Measurements from ENCODE around the gene BMPER.

BMPER gene

DNA sequence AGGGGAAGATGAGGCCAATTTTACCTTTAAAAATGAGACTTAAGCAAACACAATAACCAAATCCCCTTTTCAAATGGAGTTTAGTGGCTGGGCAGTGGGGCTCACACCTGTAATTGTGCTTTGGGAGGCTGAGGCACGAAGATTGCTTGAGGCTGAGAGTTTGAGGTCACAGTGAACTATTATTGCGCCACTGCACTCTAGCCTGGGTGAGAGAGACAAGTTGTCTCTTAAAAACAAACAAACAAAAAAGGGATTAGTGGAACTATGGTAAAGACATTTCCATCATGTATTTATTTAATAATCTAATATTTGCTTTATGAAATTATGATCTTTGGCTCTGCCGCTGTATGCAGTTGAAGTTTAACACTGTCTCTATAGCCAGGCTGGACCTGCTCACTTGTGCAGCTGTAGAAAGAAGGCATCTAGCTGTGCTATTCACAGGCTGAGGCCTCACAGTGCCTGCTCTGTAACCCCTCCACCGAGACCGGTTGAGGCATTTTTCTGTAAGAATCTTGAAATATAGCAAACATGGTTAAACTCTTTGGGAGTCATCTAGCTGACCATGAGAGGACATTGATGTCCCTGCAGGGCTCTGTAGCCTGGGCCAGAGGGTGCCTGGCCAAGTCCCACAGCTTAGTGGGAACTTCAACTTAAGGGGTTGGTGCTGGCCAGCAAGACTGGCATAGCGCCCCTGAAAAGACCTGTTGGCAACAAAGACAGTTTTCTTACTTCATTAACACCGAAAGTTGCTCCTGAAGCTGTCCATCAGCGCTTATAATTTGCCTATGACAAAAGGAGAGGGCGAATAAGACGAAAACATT lies 131.8 kb downstream of the BMPER start:
- Mint-ChIP-seq H3K36me3 (ENCODE audit: low read depth) (no peaks in the 10 kb centered on the region), H3K27me3 (no peaks in the 10 kb centered on the region), H3K9me3 (peaks cover 2% of the 10 kb centered on the region), H3K4me3 (no peak overlapping the region), H3K27ac (no peak overlapping the region), H3K4me1 (ENCODE audit: low read depth) (no peaks in the 10 kb centered on the region)

GRCh38 chr7:34038816-34039470 lies 133.6 kb downstream of the BMPER start:
- Mint-ChIP-seq H3K9me3 (no peaks in the 10 kb centered on the region), H3K4me1 (ENCODE audit: low read depth) (no peaks in the 10 kb centered on the region), H3K27me3 (no peaks in the 10 kb centered on the region), H3K27ac (no peak overlapping the region), H3K4me3 (no peak overlapping the region), H3K36me3 (ENCODE audit: low read depth) (no peaks in the 10 kb centered on the region)

DNA sequence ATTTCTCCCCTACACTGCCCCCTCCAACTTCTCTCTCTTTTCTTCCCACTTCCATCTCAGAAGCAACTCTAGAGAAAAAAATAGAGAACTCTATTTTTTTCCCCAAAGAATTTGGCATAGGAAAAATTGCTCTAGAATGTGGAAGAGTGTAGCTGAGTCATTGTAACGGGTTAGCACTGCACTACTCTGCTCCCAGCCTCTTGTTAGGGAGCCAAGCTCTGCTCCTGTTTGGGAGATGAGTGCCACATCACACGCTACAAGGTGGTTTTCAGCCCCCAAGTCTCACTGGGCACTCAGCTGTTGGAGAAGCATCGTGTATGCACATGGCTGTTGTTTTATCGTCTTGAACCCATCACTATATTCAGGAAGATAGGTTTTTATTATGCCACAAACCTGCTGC lies 136.4 kb downstream of the BMPER start:
- no peaks in the 10 kb centered on the region for H3K36me3 Mint-ChIP-seq (ENCODE audit: low read depth)
- H3K9me3 Mint-ChIP-seq, result no peaks in the 10 kb centered on the region
- H3K4me3 Mint-ChIP-seq, result no peak overlapping the region
- H3K4me1 Mint-ChIP-seq (ENCODE audit: low read depth), result no peaks in the 10 kb centered on the region
- H3K27me3 Mint-ChIP-seq, result no peaks in the 10 kb centered on the region
- H3K27ac Mint-ChIP-seq, result no peak overlapping the region

- Mint-ChIP-seq H3K4me1 (ENCODE audit: low read depth) (no peaks in the 10 kb centered on the region), H3K27me3 (no peaks in the 10 kb centered on the region), H3K9me3 (no peaks in the 10 kb centered on the region), H3K36me3 (ENCODE audit: low read depth) (no peaks in the 10 kb centered on the region), H3K4me3 (no peak overlapping the region), H3K27ac (no peak overlapping the region)
These were observed 137.1 kb downstream of the BMPER start for GRCh38 chr7:34042406-34042805.

DNA sequence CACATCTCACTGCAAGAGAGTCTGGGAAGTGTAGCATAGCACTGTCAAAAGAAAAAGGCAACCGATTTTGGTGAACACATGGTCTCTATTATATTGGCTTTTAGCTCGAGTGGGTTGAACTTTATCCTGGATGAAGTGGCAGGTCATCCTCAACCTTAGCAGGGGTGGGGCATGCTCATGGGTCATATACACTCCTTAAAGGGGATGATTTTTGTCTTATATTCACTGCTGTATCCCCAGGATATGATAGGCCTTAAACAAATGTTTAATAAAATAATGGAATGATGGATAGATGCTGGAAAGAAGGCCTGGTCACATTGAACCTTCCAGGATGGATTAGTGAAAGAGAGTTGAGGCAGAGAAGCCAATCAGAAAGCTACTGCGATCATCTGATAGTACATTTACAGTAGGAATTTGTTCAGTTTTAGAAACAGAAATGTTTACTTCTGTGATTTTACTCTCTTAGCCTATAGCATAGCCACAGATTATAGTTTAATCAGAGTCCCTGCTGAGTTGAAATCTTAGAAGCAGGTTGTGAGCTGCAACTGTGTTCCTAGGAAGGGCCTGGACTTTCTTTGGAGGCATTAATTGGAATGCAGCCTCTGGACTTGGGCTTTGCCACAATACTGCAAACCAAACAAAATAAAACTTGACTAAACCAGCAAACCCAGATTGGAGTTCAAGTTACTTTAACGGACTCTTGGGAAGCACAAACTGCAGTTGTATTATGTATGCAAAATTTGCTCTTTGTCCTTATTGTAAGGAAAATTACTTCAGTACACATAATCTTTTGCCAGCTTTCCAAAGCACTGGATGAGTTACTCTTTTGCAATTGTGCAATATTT lies 138.3 kb downstream of the BMPER start:
- H3K27ac Mint-ChIP-seq, result no peak overlapping the region
- no peaks in the 10 kb centered on the region for H3K36me3 Mint-ChIP-seq (ENCODE audit: low read depth)
- no peaks in the 10 kb centered on the region for H3K27me3 Mint-ChIP-seq
- H3K4me3 Mint-ChIP-seq, result no peak overlapping the region
- H3K4me1 Mint-ChIP-seq (ENCODE audit: low read depth), result no peaks in the 10 kb centered on the region
- H3K9me3 Mint-ChIP-seq, result no peaks in the 10 kb centered on the region

DNA sequence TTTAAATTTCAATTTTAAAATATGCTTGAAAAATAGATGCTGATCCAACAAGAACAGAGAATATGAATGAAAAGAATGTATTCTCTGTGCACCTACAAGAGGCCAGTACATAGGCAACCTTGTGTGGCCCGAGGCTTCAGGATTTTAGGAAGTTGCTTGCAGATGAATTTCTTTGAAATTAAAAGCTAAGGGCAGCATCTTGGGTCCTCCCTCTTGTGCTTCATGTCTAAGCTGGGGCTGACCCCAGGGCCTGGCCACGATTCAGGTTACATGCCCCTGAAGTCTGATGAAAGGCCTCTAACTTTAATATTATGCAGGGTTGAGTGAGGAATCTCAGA lies 138.9 kb downstream of the BMPER start:
- Mint-ChIP-seq H3K27me3 (no peaks in the 10 kb centered on the region), H3K9me3 (no peaks in the 10 kb centered on the region), H3K27ac (no peak overlapping the region), H3K4me1 (ENCODE audit: low read depth) (no peaks in the 10 kb centered on the region), H3K36me3 (ENCODE audit: low read depth) (no peaks in the 10 kb centered on the region), H3K4me3 (no peak overlapping the region)

GRCh38 chr7:34044734-34045353 lies 139.5 kb downstream of the BMPER start:
- H3K4me1 Mint-ChIP-seq (ENCODE audit: low read depth), result no peaks in the 10 kb centered on the region
- H3K9me3 Mint-ChIP-seq, result no peaks in the 10 kb centered on the region
- H3K36me3 Mint-ChIP-seq (ENCODE audit: low read depth), result no peaks in the 10 kb centered on the region
- no peak overlapping the region for H3K4me3 Mint-ChIP-seq
- H3K27me3 Mint-ChIP-seq, result no peaks in the 10 kb centered on the region
- H3K27ac Mint-ChIP-seq, result no peak overlapping the region

DNA sequence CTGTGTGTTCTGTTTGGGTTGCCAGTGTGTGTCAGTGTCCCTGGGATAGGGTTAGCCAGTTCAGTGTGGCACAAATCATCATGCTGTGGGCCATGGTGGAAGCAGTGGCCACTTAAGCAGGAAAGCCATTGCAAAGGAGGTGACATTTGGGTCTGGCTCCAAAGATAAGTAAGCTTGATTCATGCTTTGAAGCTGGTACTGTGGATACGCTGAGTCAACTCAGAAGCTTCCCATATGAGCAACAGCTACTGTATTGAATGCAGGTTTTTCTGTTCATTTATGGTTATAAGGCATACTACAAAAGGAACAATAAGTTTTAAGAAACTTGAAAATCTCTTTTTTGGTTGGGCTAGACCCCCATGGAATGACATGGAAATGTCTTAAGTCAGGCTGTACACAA lies 143.1 kb downstream of the BMPER start:
- no peaks in the 10 kb centered on the region for H3K9me3 Mint-ChIP-seq
- no peaks in the 10 kb centered on the region for H3K4me1 Mint-ChIP-seq (ENCODE audit: low read depth)
- no peak overlapping the region for H3K27ac Mint-ChIP-seq
- no peak overlapping the region for H3K4me3 Mint-ChIP-seq
- no peaks in the 10 kb centered on the region for H3K36me3 Mint-ChIP-seq (ENCODE audit: low read depth)
- H3K27me3 Mint-ChIP-seq, result no peaks in the 10 kb centered on the region

DNA sequence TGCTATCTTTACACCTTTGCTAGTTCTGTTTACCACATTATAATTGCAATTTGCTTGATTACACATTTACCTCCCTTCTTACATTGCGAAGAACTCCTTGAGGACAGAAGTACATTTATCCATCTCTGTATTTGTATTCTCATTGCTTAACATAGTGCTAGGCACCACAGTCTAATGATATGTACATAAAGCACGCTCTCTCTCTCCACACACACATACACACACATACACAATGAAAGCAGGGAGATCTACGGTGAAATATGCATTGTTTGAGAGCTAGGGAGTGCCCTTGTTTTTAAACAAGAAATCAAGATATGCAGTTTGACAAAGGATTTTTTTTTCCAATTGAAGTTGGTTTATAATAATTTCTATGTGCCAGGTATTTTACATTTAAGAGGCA lies 148.7 kb downstream of the BMPER start:
- no peaks in the 10 kb centered on the region for H3K36me3 Mint-ChIP-seq (ENCODE audit: low read depth)
- no peaks in the 10 kb centered on the region for H3K9me3 Mint-ChIP-seq
- H3K4me3 Mint-ChIP-seq, result no peak overlapping the region
- H3K27ac Mint-ChIP-seq, result no peak overlapping the region
- no peaks in the 10 kb centered on the region for H3K4me1 Mint-ChIP-seq (ENCODE audit: low read depth)
- no peaks in the 10 kb centered on the region for H3K27me3 Mint-ChIP-seq

DNA sequence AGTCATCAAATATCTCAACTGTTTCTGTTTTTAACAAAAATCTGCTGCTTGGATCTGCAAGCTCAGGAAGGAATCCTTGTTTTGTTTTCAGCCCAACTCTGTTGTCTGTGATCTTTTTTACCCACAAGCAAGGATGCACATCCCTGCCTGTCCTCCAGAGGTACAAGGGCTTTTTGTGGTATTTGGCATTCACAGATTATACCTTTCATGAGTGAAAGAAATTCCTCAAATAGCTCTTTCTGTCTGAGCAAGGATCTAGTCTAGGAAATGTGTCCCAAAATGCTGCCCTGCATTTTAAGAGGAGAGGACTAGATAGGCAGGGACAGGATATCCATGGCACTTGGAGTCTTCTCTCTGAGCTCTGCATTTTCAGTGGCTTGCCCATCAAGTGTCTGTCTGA lies 151.8 kb downstream of the BMPER start:
- no peaks in the 10 kb centered on the region for H3K36me3 Mint-ChIP-seq (ENCODE audit: low read depth)
- no peaks in the 10 kb centered on the region for H3K4me1 Mint-ChIP-seq (ENCODE audit: low read depth)
- no peak overlapping the region for H3K4me3 Mint-ChIP-seq
- no peaks in the 10 kb centered on the region for H3K9me3 Mint-ChIP-seq
- H3K27me3 Mint-ChIP-seq, result no peaks in the 10 kb centered on the region
- H3K27ac Mint-ChIP-seq, result no peak overlapping the region

DNA sequence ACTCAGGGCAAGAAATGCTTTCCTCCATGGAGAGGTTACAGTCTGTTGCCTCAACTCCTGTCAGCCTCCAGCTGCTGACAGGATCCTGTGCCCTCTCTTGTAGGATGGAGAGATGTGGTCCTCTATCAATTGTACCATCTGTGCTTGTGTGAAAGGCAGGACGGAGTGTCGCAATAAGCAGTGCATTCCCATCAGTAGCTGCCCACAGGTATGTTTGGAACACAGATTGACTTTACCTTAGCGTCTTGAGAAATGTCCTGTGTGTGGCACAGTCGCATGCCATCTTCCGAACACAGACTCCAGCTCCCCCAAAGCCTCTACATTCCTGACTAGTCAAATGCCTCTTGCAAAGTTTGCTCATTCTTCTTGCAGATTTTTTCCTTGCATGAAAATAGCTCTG lies 152.6 kb downstream of the BMPER start:
- no peaks in the 10 kb centered on the region for H3K4me1 Mint-ChIP-seq (ENCODE audit: low read depth)
- H3K27me3 Mint-ChIP-seq, result no peaks in the 10 kb centered on the region
- H3K4me3 Mint-ChIP-seq, result no peak overlapping the region
- no peak overlapping the region for H3K27ac Mint-ChIP-seq
- H3K9me3 Mint-ChIP-seq, result no peaks in the 10 kb centered on the region
- H3K36me3 Mint-ChIP-seq (ENCODE audit: low read depth), result no peaks in the 10 kb centered on the region

DNA sequence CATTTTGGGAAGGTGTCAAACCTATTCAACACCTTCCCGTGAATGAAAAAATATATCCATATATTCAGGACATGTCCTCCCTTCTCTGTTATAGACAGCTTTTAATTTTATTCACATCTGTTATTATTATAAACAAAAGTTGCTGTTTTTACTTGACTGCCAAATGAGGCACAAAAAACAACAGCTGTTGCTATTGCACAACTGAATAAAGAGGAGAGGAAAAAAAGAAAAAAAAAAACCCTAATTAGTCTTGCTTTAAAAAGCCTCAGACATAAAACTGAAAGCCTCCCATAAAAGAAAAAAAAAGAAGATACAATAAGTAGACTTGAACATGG lies 153.4 kb downstream of the BMPER start:
- Mint-ChIP-seq H3K27ac (no peak overlapping the region), H3K27me3 (no peaks in the 10 kb centered on the region), H3K36me3 (ENCODE audit: low read depth) (no peaks in the 10 kb centered on the region), H3K4me3 (no peak overlapping the region), H3K9me3 (no peaks in the 10 kb centered on the region), H3K4me1 (ENCODE audit: low read depth) (no peaks in the 10 kb centered on the region)

GRCh38 chr7:34059136-34059828 lies 153.9 kb downstream of the BMPER start:
- Mint-ChIP-seq H3K4me1 (ENCODE audit: low read depth) (no peaks in the 10 kb centered on the region), H3K4me3 (no peak overlapping the region), H3K27me3 (no peaks in the 10 kb centered on the region), H3K27ac (no peak overlapping the region), H3K9me3 (no peaks in the 10 kb centered on the region), H3K36me3 (ENCODE audit: low read depth) (no peaks in the 10 kb centered on the region)

DNA sequence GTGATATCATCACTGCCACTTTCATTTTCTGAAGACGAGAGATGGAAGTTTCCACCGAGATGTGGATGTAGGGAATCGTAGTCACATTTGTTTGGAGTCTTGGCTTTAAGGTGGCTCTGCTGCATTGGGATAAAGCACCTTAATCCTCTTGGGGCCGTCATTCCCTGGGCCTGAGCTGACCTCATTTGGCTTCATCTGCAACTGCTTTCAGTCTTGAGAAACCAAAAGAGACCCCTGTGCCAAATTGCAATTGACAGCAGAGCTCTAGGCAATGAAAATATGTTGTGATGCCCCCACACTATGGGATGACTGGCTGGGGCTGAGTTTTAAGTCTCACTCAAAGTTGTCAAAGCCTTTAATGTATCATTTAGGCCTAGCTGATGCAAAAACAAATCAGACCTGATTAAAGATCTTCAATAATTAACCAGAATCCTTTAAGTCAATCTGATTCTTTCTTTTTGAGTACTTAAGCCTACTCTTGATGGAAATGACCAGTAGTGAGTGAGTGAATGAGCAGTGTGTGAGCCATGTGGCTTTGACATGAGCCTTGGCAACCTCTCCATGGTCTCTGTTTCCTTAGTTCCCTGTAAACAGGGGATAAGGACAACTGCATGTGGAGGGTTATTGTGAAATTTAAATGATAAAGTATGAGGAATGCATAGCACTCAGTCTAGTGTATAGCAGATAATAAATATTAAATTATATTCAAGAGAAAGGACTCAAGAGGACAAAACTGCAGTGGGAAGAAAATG lies 155.0 kb downstream of the BMPER start:
- no peaks in the 10 kb centered on the region for H3K27me3 Mint-ChIP-seq
- no peaks in the 10 kb centered on the region for H3K36me3 Mint-ChIP-seq (ENCODE audit: low read depth)
- no peak overlapping the region for H3K27ac Mint-ChIP-seq
- no peak overlapping the region for H3K4me3 Mint-ChIP-seq
- H3K4me1 Mint-ChIP-seq (ENCODE audit: low read depth), result no peaks in the 10 kb centered on the region
- no peaks in the 10 kb centered on the region for H3K9me3 Mint-ChIP-seq
